SU-DHL-6 (cell line): ENCODE data around the gene UTF1.

Experiments
- EZH2phosphoT487 ChIP-seq: fragments of 200-600 bp; sonication (generic), shearing (Covaris generic); conservative IDR thresholded peaks from 2 replicates; pipeline ENCODE4 v1.6.1; 2018; ENCODE audit warnings: mild to moderate bottlenecking, antibody characterized with exemption, low read length, moderate library complexity, mixed read lengths
- TF ChIP-seq, protein P1 (sequence below): fragments of 200-600 bp; sonication (generic); IDR thresholded peaks from one replicate; pipeline ENCODE4 v1.5.1; 2017; ENCODE audit warnings: antibody characterized with exemption, mild to moderate bottlenecking, low read length, moderate library complexity; ENCODE audit not compliant: insufficient read depth, poor library complexity, severe bottlenecking

DNA sequence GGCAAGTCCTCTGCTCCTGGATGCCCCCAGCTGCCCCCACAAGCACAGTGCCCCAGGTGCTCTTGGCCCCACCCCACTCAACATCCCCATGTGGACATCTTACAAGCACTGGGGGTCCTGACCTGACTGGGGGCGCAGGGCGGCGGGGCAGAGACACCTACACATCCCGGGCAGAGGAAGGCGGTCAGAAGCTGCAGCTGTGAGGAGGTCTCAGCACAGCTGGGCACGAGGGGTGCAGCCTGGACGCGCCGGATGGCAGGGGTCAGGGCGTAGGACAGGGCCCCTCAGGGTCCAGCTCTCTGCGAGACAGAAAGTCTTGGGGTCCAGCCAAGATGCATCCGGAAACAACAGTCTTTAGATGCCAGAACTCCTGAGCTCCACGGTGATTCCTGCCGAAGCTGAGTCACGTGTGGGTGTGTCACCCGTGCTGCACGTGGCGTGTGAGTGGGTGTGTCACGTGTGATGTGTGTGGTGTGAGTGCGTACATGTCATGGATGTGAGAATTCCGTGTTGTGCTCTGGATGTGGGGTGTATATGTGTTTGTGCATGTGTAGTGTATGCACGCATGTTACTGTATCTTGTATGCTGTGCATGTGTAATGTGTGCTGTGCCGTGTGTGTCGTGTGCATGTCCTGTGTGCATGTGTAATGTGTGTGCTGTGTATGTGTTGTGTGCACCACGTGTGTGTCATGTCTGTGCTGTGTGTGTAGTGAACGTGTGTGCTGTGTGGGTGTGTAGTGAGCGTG is 12.8 kb downstream of the UTF1 start:
- TF ChIP-seq, protein P1, sequence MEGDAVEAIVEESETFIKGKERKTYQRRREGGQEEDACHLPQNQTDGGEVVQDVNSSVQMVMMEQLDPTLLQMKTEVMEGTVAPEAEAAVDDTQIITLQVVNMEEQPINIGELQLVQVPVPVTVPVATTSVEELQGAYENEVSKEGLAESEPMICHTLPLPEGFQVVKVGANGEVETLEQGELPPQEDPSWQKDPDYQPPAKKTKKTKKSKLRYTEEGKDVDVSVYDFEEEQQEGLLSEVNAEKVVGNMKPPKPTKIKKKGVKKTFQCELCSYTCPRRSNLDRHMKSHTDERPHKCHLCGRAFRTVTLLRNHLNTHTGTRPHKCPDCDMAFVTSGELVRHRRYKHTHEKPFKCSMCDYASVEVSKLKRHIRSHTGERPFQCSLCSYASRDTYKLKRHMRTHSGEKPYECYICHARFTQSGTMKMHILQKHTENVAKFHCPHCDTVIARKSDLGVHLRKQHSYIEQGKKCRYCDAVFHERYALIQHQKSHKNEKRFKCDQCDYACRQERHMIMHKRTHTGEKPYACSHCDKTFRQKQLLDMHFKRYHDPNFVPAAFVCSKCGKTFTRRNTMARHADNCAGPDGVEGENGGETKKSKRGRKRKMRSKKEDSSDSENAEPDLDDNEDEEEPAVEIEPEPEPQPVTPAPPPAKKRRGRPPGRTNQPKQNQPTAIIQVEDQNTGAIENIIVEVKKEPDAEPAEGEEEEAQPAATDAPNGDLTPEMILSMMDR = no peak
- no peak for TF ChIP-seq EZH2phosphoT487
